WTC11 (cell line): ENCODE data around the gene ATCAY. TPM values are rescaled to one million over a fixed set of nuclear protein-coding genes. Genes with fewer than 3 reads are reported as not detected.

Source experiments
- ATAC-seq: fragments of 200-7000 bp; cut with Tn5 transposase; 2 replicates; pipeline ENCODE4 v1.10.0; 2021; ENCODE audit warnings: mild to moderate bottlenecking, moderate library complexity
- CTCF ChIA-PET: fragments of 300-600 bp; sonication (Branson Sonifier 250); formaldehyde crosslinking; loops from one replicate; lab custom pipeline; 2021; ENCODE audit warnings: antibody characterized with exemption; lab: Charles Lee
- POLR2A ChIA-PET: fragments of 350-600 bp; sonication (Branson Sonifier 250); formaldehyde crosslinking; loops from one replicate; lab custom pipeline; 2021; ENCODE audit warnings: antibody characterized with exemption; lab: Charles Lee
- DNase-seq: peaks from one replicate; pipeline ENCODE4 v3.0.0; 2021; ENCODE audit warnings: low spot score
- H3K27ac Mint-ChIP-seq: 2 replicates; pipeline ENCODE4 v1.8.0; 2021; ENCODE audit warnings: mixed read lengths
- H3K27me3 Mint-ChIP-seq: 2 replicates; pipeline ENCODE4 v1.8.0; 2021; ENCODE audit warnings: low read depth, mild to moderate bottlenecking, moderate library complexity, mixed read lengths
- H3K36me3 Mint-ChIP-seq: 2 replicates; pipeline ENCODE4 v1.8.0; 2021; ENCODE audit warnings: mixed read lengths
- H3K4me1 Mint-ChIP-seq: 2 replicates; pipeline ENCODE4 v1.8.0; 2022; ENCODE audit warnings: mixed read lengths
- H3K4me3 Mint-ChIP-seq: 2 replicates; pipeline ENCODE4 v1.8.0; 2021; ENCODE audit warnings: mild to moderate bottlenecking, moderate library complexity, mixed read lengths
- H3K9me3 Mint-ChIP-seq: 2 replicates; pipeline ENCODE4 v1.8.0; 2021; ENCODE audit warnings: mixed read lengths
- AR ChIP-seq: fragments of 250-450 bp; sonication (Bioruptor Pico); IDR thresholded peaks from 2 replicates; pipeline ENCODE4 v1.9.0; 2021; ENCODE audit warnings: mild to moderate bottlenecking
- CREB1 ChIP-seq: sonication (generic); formaldehyde crosslinking; IDR thresholded peaks from 2 replicates; pipeline ENCODE4 v1.8.0; 2023; ENCODE audit warnings: mild to moderate bottlenecking, missing genetic modification reagents
- EMX1 ChIP-seq: fragments of 250-450 bp; sonication (Bioruptor Pico); IDR thresholded peaks from 2 replicates; pipeline ENCODE4 v1.8.0; 2021; ENCODE audit warnings: mild to moderate bottlenecking
- FOXK1 ChIP-seq: sonication (generic); formaldehyde crosslinking; IDR thresholded peaks from 2 replicates; pipeline ENCODE4 v1.8.0; 2022; ENCODE audit warnings: mild to moderate bottlenecking, moderate library complexity, missing genetic modification reagents
- FOXP1 ChIP-seq: sonication (generic); formaldehyde crosslinking; IDR thresholded peaks from 2 replicates; pipeline ENCODE4 v1.8.0; 2022; ENCODE audit warnings: missing genetic modification reagents, mild to moderate bottlenecking, moderate library complexity, borderline replicate concordance
- MYBL2 ChIP-seq: sonication (generic); formaldehyde crosslinking; IDR thresholded peaks from 2 replicates; pipeline ENCODE4 v1.8.1; 2023; ENCODE audit warnings: mild to moderate bottlenecking, moderate library complexity, missing genetic modification reagents
- NFYB ChIP-seq: sonication (generic); formaldehyde crosslinking; conservative IDR thresholded peaks from 2 replicates; pipeline ENCODE4 v1.8.0; 2022; ENCODE audit warnings: low read depth, missing genetic modification reagents
- NR1H2 ChIP-seq: sonication (generic); formaldehyde crosslinking; IDR thresholded peaks from 2 replicates; pipeline ENCODE4 v1.9.0; 2021; ENCODE audit warnings: mild to moderate bottlenecking, moderate library complexity, missing genetic modification reagents
- OVOL2 ChIP-seq: fragments of 250-450 bp; sonication (Bioruptor Pico); IDR thresholded peaks from 2 replicates; pipeline ENCODE4 v1.9.0; 2021; ENCODE audit warnings: mild to moderate bottlenecking, borderline replicate concordance
- ZNF219 ChIP-seq: sonication (generic); formaldehyde crosslinking; IDR thresholded peaks from 2 replicates; pipeline ENCODE4 v1.8.0; 2023; ENCODE audit warnings: missing genetic modification reagents, mild to moderate bottlenecking, borderline replicate concordance
- ZNF317 ChIP-seq: sonication (generic); formaldehyde crosslinking; IDR thresholded peaks from 2 replicates; pipeline ENCODE4 v1.8.1; 2023; ENCODE audit warnings: low read depth, mild to moderate bottlenecking, moderate library complexity, missing genetic modification reagents, borderline replicate concordance
- total RNA-seq: library from RNA; stranded (reverse); gene quantifications from 3 replicates; pipeline ENCODE4 v1.2.3, GENCODE V29; 2021
- TF ChIP-seq, protein P1 (sequence below): fragments of 250-450 bp; sonication (Bioruptor Pico); IDR thresholded peaks from 2 replicates; pipeline ENCODE4 v1.8.0; 2021; ENCODE audit warnings: mild to moderate bottlenecking
- TF ChIP-seq, protein P2 (sequence below): sonication (generic); formaldehyde crosslinking; IDR thresholded peaks from 2 replicates; pipeline ENCODE4 v1.8.1; 2023; ENCODE audit warnings: mild to moderate bottlenecking, missing genetic modification reagents, moderate library complexity
- TF ChIP-seq, protein P3 (sequence below): sonication (generic); formaldehyde crosslinking; IDR thresholded peaks from 2 replicates; pipeline ENCODE4 v1.8.1; 2023; ENCODE audit warnings: mild to moderate bottlenecking, missing genetic modification reagents, borderline replicate concordance
- TF ChIP-seq, protein P4 (sequence below): sonication (generic); formaldehyde crosslinking; IDR thresholded peaks from 2 replicates; pipeline ENCODE4 v1.8.0; 2022; ENCODE audit warnings: mild to moderate bottlenecking, missing genetic modification reagents

ATCAY gene
- total RNA-seq, 1 experiment from 2014 or later, result 23.5 TPM

DNA sequence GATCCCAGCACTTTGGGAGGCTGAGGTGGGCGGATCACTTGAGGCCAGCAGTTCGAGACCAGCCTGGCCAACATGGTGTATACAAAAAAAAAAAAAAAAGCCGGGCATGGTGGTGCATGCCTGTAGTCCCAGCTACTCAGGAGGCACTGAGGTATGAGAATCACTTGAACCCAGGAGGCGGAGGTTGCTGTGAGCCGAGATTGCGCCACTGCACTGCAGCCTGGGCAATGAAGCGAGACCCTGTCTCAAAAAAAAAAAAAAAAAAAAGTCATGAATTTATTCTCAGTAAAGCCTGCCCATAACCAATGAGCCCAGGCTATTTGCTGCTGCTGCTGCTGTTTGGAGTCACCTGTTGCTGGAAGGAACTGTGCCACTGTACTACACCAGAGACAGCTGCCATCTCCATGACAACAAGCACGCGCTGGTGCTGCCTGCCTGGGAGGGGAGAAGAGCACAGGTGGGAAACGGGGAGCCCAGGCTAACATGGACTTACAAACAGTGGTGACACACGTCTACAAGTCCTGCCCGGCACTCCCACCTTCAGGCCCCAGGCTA is 23.0 kb upstream of the ATCAY start:
- CTCF ChIA-PET, result interaction anchor here (0.6 to 2.3 kb wide), 4 partner anchors 23 to 267 kb away, joined by 3 to 8 read pairs (median 4); partner anchors contain the start of gene ATCAY
- Mint-ChIP-seq H3K27me3 (no peaks in the 10 kb centered on the region; the same call in 1 of the 2 replicates), H3K9me3 (peaks cover 10% of the 10 kb centered on the region)
- TF ChIP-seq CREB1 (CRISPR knock-in tag), result no peak
- TF ChIP-seq, protein P1, sequence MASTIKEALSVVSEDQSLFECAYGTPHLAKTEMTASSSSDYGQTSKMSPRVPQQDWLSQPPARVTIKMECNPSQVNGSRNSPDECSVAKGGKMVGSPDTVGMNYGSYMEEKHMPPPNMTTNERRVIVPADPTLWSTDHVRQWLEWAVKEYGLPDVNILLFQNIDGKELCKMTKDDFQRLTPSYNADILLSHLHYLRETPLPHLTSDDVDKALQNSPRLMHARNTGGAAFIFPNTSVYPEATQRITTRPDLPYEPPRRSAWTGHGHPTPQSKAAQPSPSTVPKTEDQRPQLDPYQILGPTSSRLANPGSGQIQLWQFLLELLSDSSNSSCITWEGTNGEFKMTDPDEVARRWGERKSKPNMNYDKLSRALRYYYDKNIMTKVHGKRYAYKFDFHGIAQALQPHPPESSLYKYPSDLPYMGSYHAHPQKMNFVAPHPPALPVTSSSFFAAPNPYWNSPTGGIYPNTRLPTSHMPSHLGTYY, result no peak
- TF ChIP-seq, protein P2, sequence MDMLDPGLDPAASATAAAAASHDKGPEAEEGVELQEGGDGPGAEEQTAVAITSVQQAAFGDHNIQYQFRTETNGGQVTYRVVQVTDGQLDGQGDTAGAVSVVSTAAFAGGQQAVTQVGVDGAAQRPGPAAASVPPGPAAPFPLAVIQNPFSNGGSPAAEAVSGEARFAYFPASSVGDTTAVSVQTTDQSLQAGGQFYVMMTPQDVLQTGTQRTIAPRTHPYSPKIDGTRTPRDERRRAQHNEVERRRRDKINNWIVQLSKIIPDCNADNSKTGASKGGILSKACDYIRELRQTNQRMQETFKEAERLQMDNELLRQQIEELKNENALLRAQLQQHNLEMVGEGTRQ, result no peak
- no peak for TF ChIP-seq NR1H2 (CRISPR knock-in tag)
- TF ChIP-seq FOXP1 (CRISPR knock-in tag), result no peak
- no peak for TF ChIP-seq OVOL2
- TF ChIP-seq, protein P3, sequence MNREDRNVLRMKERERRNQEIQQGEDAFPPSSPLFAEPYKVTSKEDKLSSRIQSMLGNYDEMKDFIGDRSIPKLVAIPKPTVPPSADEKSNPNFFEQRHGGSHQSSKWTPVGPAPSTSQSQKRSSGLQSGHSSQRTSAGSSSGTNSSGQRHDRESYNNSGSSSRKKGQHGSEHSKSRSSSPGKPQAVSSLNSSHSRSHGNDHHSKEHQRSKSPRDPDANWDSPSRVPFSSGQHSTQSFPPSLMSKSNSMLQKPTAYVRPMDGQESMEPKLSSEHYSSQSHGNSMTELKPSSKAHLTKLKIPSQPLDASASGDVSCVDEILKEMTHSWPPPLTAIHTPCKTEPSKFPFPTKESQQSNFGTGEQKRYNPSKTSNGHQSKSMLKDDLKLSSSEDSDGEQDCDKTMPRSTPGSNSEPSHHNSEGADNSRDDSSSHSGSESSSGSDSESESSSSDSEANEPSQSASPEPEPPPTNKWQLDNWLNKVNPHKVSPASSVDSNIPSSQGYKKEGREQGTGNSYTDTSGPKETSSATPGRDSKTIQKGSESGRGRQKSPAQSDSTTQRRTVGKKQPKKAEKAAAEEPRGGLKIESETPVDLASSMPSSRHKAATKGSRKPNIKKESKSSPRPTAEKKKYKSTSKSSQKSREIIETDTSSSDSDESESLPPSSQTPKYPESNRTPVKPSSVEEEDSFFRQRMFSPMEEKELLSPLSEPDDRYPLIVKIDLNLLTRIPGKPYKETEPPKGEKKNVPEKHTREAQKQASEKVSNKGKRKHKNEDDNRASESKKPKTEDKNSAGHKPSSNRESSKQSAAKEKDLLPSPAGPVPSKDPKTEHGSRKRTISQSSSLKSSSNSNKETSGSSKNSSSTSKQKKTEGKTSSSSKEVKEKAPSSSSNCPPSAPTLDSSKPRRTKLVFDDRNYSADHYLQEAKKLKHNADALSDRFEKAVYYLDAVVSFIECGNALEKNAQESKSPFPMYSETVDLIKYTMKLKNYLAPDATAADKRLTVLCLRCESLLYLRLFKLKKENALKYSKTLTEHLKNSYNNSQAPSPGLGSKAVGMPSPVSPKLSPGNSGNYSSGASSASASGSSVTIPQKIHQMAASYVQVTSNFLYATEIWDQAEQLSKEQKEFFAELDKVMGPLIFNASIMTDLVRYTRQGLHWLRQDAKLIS, result no peak
- TF ChIP-seq ZNF317 (CRISPR knock-in tag), result no peak
- TF ChIP-seq, all 79 proteins: peak for 0
- ATAC-seq (no peak), DNase-seq (no peak)
- no peak overlapping the region for H3K27ac Mint-ChIP-seq
- no peak overlapping the region for H3K4me3 Mint-ChIP-seq
- H3K4me1 Mint-ChIP-seq, result no peaks in the 10 kb centered on the region
- H3K36me3 Mint-ChIP-seq, result peaks cover 23% of the 10 kb centered on the region
- POLR2A ChIA-PET, result interaction anchor here (0.7 kb wide), 1 partner anchor 292 kb away, joined by 6 read pairs; no protein-coding TSS in a partner anchor

DNA sequence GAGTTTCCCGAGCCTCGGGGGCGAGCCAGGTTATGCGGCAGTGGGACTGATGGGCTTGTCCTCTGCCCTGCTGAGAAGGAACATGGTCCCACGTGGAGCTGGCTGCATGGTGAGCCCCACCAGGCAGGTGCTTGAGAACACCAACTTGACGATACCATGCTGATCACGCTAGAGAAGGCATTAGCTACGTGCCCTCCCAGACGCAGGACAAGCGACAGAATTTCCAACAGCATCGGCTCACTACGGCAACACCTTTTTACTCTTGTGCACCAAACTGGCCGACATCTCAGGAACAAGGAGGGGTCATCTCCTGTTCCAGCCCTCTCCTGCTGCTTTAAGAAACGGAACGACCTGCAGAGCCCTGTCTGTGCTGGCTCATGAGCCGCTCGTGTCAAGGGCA is 20.0 kb upstream of the ATCAY start:
- Mint-ChIP-seq H3K36me3 (peaks cover 6% of the 10 kb centered on the region; the same call in 1 of the 2 replicates), H3K4me3 (no peak overlapping the region), H3K27me3 (no peaks in the 10 kb centered on the region; the same call in 1 of the 2 replicates), H3K4me1 (no peaks in the 10 kb centered on the region), H3K9me3 (no peaks in the 10 kb centered on the region), H3K27ac (no peak overlapping the region)
- DNase-seq (no peak), ATAC-seq (no peak)
- CTCF ChIA-PET, result interaction anchor here (1.0 kb wide), 1 partner anchor 127 kb away, joined by 3 read pairs; no protein-coding TSS in a partner anchor
- no peak for TF ChIP-seq AR (CRISPR knock-in tag)
- POLR2A ChIA-PET, result no interaction called here

- DNase-seq (peak; percentile 18), ATAC-seq (peak; percentile 38)
- Mint-ChIP-seq H3K36me3 (0 out of 2 replicates have a peak, but pooled peaks cover 2% of the 10 kb centered on the region), H3K27ac (no peak overlapping the region), H3K27me3 (peaks cover 6% of the 10 kb centered on the region), H3K4me1 (peaks cover 11% of the 10 kb centered on the region), H3K9me3 (no peaks in the 10 kb centered on the region), H3K4me3 (no peak overlapping the region)
- ChIA-PET POLR2A (interaction anchor here (0.6 to 1.0 kb wide), 3 partner anchors 101 to 109 kb away, joined by 3 to 5 read pairs (median 3); partner anchors contain the start of genes APBA3 and MRPL54), CTCF (interaction anchor here (0.8 to 2.2 kb wide), 5 partner anchors 14 to 277 kb away, joined by 4 to 10 read pairs (median 5); partner anchors contain the start of gene NMRK2)
- TF ChIP-seq, protein P4, sequence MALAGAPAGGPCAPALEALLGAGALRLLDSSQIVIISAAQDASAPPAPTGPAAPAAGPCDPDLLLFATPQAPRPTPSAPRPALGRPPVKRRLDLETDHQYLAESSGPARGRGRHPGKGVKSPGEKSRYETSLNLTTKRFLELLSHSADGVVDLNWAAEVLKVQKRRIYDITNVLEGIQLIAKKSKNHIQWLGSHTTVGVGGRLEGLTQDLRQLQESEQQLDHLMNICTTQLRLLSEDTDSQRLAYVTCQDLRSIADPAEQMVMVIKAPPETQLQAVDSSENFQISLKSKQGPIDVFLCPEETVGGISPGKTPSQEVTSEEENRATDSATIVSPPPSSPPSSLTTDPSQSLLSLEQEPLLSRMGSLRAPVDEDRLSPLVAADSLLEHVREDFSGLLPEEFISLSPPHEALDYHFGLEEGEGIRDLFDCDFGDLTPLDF, result no peak
- TF ChIP-seq MYBL2 (CRISPR knock-in tag), result no peak
- TF ChIP-seq NFYB (CRISPR knock-in tag), result no peak
- TF ChIP-seq ZNF219 (CRISPR knock-in tag), result no peak
- no peak for TF ChIP-seq FOXK1 (CRISPR knock-in tag)
- TF ChIP-seq EMX1 (CRISPR knock-in tag), result no peak
These were observed 17.5 kb upstream of the ATCAY start for GRCh38 chr19:3862826-3863500.
